T-helper 22 cell (primary cell): ENCODE measurements around the gene SLC7A1.

Experiments used
- DNase-seq: peaks from one replicate; pipeline ENCODE4 v3.0.0-alpha.2; 2020; ENCODE audit warnings: low read depth

Gene SLC7A1

DNA sequence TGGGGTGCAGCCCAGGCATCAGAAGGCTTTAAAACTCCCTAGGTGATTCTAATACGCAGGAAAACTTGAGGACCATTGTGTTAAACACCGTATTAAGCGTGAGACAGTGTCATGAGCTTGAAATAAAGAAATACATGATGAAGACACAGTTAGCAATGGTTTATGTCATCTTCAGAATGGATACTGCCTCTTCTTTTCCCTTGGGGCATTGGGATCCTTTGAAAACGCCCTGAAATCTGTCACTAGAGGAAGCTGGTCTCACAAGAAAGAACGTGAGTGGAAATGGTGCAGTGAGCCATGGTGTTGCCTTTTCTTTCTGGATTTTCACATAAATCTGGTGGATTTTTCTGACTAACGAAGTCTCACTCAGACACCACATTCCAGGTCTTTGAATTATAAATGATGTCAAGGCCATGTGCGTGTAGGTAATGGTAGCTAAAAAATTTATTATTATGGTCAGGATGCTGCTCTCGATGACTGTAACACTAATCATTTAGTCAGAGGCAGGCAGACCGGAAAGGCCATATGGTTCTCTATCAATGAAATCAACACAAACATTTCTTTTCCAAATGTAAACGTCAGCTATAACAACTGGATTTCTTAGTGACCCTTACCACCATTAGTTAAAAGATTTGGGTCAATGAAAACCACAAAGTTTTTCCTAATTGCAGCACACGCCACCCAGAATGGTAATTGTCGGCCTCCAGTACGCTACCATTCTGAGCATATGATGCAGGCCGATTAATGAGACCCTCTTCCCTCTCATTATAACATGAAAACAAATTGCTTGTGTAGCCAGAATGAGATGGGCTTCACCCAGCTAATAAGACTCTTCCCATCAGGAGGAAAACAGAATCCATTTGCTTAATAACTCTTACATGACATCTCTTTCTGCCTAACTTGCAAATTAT, 105.6 kb downstream of the SLC7A1 start:
- no peak for DNase-seq

DNA sequence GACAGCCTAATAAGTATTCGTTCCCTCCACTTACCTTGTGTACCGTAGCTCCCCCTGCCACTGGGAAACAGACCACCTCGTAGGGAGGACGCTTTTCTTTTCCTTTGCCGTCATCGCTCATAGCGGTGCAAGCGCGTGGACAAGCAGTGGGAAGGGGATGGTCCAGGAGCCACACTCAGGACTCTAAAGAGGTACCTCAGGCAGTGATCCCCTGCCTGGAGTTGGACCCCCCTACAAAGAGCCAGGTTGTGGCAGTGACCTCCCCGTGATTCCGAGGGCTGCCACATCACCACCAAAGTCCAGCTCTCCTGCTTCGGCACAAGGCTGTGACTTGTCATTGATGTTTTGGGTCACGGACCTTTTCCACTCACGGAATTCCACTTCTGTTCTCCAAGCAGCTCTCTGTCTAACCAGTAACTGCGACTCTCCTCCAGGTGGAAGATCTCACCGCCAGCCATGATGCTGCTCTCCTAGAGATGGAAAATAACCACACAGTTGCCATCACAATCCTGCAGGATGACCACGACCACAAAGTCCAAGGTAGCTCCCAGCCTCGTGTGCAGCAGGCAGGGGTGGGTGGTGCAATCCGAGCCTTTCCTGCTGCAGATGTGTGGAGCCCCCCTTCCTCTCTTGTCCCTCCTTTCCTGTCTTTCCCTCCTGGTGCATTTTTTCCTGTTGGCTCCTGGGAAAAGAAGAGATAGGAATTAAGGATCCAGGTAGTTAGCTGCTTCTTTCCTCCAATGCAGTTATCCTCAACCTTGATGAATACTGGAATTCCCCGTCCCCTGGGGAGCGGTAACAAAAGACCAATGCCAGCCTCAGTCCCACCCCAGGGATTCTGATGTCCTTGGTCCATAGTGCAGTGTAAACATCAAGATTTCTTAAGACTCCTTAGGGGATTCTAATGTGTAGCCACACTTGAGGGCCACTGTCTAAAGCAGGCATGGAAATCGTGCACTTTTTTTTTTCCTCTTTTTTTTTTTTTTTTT, 107.7 kb downstream of the SLC7A1 start:
- no peak for DNase-seq

DNA sequence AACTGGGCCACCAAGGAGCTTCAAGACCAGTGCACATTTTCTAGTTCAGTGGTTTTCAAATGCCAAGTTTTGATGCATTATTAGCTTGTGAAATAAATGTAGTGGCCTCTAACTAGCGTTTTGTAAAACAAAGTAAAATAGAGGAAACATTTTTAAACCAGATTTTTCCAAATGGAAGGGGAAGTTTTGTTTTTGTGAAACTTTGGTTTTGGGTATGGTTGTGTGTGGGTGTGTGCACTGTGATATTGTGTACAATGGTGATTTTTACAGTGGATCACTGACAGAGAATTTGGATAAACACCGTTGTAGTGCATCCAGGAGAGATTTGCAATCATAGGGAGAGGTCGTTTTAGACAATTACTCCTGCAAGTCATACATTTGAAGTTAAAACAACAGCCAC, 108.9 kb downstream of the SLC7A1 start:
- DNase-seq: no peak

DNA sequence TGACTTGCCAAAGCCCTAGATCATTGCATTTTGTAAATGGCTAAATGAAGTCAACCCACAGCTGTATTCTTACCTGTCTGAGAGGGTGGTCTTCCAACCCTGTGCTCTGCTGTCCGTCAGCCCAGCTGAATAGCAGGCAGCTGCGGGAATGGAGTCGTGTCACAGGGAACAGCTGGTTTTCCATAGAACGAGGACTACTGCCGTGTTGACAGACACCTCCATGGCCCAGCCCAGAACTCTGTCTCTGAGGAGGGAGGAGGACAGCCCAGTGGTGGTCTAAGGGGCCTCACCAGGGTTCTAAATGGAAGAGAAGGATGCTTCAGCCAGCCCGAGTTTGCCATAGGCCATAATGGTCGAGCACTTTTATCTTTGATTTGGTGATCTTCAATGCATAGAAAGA, 110.7 kb downstream of the SLC7A1 start:
- DNase-seq: no peak

DNA sequence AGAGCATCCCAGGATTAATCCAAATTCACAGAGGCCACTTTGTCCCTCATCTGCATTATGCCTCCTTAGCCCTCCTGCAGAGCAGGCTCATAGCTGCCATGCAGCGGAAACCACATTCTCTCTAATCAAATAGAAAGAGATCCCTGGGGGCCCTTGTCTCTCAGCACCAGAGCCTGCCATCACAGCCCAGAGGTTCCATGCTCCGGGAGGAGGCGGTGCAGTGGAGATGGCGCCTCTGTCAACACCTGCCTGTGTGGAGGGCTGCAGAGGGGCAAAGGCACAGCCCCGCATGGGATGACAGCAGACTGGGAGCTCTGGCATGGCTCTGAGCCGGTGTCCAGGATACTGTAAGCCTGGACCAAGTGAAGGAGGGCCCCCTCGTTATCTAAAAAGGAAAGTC, 111.3 kb downstream of the SLC7A1 start:
- DNase-seq: no peak

DNA sequence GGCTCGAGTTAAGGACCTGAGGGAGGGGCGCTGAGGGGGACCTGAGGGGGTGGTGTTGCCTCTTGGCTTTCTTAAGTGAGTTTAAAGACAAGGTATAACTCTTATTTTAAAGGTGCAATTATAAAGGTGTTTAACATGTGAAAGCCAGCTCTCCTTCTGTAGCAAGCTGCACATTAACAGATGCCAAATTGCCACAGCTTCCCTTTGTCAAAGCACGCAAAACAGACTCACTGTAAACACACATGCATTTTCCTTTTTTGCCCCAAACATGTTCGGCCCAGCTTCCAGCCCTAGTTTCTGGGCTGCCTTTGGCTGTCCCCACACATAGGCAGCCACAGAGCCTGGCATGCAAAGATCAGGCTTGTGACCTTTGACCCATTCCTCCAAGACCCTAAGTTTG, 111.9 kb downstream of the SLC7A1 start:
- no peak for DNase-seq

DNA sequence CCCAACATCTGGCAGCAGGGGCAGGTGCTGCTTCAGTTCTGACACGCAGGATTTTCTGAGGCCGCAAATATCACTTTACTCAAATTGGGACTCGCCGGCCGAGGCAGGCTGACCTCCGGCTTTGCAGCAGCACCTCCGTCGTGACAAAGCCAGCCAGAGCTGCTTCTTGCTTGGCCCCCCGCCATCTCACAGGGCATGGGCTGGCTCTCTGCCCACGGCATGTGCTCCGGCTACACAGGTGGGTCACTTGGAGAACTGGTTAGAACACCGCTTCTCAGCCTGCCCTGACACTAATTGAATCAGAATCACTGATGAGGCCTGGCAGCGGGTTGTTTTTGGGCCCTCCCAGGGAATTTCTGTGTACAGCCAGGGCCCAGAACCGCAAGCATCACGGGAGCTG, 112.3 kb downstream of the SLC7A1 start:
- no peak for DNase-seq

DNA sequence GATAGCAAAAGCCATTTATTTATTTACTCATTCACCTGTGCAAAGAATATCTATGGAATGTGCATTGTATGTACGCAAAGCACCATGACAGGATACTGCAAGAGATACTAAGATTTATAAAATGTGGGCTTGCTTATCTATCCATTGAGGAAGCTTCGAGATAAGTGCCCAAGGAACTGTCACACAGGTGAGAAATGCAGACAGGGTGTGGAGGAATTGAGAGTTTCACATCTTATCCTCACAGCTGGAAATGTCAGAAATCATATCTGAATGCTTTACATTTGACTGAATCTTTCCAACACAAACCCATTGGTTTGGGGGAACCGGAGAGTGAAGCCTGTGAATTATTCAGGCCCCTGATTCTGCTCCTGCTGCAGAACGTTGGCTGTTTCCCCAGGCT, 113.0 kb downstream of the SLC7A1 start:
- DNase-seq: no peak

DNA sequence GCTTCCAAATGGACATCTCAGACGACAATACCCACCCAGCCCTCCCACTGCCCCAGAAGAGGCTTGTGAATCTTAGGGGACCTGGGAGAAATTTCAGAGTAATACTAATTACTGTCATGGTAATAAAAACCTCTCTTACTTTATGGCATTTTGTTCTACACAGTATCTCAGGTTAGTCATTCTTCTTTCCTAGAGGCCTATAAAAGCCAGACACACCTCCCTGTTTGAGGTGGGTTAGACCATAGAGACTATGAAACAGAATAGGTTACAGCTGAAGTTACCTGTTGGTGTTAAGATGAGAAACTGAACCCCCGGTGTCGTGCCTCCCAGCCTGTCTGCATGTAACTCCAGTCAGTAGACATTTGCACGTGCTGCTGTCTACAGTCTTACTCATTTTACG, 113.9 kb downstream of the SLC7A1 start:
- no peak for DNase-seq

DNA sequence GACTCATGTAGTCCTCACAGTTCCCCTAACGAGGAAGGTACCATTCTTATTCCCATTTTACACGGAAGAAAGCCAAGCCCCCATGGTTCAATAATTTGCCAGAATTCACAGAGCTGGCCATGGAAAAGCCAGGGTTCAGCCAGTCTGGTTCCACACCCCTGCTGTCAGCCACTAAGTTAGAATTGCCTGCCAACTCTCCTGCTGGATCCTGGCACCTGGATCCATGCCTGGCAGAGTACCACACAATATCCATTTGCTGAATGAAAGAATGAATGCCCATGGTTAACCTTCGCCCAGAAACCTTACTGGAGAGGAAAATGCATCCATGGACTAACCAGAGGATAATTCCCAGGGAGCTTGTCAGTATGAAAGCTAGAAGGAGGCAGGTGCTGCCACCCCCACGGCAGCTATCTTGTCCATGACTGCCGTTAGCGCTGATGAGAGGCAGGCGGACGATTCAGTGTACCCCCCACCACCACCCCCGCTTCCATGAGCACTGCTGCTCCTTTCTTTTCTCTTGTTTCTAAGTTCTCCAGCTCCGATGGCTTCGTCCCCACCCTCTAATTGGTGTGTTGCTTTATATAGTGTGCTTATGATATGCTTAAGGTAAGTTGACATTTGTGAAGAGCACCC, 114.5 kb downstream of the SLC7A1 start:
- DNase-seq: no peak

DNA sequence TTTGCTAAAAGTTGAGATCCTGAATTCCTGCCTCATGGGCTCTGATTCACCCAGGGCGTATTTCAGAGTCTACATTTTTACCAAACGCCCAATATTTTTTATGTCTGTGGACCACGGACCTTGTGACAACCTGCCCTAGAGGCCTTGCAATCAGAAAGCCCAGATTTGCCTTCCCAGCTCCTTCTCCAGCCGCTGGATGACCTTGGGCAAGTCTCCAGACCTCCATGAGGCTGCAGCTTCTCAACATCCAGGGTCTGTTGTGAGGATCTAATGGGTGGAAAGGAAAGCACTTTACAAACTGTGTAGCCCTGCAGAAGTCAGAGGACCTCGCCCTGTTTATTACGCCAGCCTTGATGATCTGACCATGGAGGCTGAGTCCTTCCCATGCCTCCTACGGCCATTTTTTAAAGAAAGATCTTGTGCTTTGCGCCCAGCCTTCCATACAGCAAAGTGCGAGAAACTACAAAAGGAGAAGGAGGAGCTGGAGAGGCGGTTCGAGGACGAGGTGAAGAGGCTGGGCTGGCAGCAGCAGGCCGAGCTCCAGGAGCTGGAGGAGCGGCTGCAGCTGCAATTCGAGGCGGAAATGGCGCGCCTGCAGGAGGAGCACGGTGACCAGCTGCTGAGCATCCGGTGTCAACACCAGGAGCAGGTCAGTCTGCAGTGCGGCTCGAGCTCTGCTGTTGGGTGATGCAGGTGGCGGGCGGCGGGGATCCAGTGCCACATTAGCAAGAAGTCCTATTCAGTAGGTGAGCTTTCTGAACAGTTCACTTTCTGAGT, 115.6 kb downstream of the SLC7A1 start:
- no peak for DNase-seq

DNA sequence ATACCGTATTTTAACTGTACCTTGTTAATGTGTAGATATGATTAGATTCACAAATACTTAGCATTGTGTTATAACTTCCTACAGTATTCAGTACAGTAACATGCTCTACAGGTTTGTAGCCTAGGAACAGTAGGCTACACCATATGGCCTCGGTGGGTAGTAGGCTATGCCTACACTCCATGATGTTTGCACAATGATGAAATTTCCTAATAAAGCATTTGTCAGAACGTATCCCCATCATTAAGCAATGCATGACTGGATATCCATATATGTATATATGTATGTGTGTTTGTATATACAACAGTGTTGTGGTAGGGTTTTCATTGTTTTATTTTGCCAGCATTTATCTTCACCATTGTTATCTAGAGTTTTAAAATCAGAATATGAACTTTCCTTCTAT, 119.4 kb downstream of the SLC7A1 start:
- no peak for DNase-seq

DNA sequence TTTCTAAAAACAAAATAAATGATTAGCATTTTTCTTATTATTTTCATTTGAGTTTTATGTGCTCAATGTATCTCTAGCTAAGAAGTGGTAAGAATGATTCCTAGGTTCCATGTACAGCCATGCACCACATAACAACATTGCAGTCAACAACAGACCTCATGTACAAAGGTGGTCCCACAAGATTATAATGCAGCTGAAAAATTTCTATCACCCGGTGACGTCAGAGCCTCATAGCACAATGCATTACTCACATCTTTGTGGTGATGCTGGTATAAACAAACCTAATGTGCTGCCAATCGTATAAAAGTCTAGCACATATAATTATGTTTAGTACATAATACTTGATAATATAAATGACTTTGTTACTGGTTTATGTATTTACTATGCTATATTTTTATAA, 120.5 kb downstream of the SLC7A1 start:
- no peak for DNase-seq

DNA sequence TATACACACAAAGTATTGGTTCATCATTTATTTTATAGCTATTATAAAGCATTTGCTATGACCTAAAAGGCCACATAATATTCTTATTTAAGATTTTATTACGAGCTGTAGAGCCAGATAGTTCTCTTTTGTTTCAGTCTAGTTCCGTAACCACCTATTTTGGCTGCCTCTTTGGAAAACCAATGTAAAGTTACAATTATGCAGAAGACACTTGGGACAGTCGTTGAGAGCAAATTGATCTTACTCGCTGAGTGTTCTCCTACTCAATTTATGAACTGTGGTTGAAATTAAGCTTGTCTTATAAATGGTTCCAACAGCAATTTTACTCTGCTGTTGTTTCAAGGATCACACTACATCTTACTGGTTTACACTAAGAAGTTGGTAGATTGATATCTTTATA, 122.3 kb downstream of the SLC7A1 start:
- DNase-seq: no peak

DNA sequence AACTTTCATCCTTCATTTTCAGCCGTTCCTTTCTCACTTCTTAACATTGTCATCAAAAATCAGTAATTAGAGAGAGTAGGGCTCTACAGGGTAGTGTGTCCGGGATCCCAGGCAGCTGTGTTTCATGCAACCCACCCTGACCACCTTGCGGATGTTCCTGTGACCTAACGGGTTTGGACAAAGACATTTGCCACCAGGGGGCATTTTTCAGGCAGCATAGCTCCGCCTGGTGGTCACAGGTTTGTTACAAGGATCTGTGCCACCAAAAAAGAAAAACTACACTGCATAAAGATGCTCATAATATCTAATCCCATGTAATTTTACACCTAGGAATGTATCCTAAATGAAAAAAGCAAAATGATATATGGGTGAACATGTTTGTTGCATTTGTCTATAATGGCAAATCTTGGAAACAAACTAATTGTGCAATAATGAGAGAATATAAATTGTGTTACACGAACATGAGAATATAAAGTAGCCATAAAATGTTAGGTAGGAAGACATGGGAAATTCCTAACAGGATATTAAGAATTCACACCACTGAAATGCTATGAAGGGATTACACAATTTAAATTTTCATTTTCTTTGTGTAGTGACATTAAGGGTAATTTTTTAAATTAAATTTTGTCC, 123.0 kb downstream of the SLC7A1 start:
- peak; percentile 1 for DNase-seq

DNA sequence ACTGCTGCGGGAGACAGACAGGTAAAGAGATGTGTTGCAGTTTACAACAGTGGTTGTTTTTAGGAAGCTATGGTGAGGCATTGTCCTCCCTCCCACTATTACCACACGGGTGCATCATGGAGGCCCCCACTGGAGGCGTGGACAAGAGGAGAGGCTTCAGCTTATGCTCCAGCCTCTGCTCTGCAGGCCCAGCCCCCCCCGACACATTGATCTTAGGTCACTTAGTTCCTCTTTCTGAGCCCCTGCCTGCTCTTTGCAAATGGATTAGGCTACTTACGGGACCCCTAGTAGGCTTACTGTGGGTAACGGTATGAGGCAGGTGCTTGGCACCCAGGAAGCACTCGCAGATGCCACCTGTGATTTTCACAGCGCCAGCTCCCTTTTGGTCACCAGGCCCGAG, 123.9 kb downstream of the SLC7A1 start:
- DNase-seq: no peak

DNA sequence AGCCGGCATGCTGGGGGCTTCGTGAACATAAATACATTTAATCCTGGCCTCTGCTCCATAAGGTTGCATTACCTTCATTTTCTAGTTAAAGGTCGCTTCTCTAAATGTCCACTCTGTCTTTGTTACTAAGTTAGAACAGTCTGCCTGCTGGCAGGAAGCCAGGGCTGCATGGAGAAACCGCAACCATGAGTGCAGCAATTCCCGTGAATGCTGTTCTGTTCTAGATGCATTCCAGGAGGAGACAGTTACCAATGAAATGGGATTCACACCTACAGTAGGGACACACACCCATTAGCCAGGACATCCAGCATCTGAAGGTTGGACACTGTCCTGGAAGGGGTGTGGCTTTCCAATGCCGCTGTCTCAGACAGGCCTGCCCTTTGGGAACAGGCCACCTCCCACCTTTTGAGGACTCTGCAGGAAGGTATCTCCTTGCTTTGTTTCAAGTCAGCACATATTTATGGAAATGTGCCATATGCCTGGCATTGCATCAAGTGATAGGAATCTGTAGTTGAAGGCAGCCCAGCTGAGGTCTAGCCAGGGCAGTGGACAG, 129.7 kb downstream of the SLC7A1 start:
- no peak for DNase-seq

DNA sequence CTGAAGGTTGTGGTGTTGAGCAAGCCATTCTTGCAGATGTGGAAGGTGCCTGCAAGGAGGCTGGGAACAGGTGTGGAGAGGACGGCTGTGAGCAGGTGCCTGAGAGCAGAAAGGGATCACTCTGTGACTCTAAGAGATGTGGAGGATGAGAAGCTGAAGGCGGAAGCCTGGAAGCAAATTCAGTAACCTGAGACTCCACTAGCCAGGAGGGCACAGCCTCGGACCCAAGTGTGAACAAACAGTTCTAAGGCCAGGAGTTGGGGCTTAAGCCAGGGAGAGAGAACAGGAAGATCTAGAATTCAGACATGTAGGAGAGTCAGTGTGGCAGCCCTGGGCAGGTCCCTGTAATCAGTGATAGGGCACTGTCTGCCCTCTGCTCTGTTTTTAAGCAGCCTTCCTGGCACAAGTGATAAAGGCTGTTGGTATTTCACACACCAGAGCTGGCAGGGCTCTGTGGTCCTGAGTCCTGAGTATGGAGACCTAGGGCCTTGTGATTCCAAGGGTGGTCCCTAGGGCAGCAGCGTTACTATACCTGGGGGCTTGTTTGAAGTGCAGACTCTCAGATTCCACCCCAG, 131.3 kb downstream of the SLC7A1 start:
- DNase-seq: no peak

DNA sequence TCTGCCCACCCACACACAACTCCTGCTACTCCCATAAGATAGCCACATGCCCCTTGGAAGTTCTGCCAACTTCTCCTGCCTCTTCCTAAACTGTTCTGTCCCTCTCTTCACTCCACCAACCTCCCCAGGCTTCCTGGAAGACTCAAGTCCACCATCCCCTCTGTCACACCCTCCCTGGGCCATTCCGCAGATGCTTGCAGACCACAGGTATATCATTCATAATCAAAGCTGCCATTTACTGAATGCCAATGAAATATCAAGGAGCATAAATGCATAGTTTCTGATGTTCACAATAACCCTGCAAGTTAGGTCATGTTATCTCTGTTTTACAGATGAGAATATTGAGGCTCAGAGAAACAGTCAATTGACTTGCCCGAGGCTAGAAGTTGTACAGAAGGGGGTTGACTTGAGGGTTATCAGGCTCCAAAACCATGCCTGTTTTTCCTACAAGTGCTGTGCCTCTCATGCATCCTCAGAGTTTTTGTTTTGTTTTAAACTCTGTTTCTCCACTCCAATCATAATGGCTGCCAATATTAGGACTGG, 135.6 kb downstream of the SLC7A1 start:
- no peak for DNase-seq
